22Rv1 (cell line): Measurements from ENCODE around the gene MSRB2.

Experiments used
- H3K27ac ChIP-seq: fragments of 450-650 bp; 2 replicates; pipeline ENCODE4 v1.5.1; 2017
- CTCF ChIP-seq: fragments of 450-650 bp; IDR thresholded peaks from 2 replicates; pipeline ENCODE4 v1.5.1; 2017; ENCODE audit warnings: mild to moderate bottlenecking
- ZFX ChIP-seq: fragments of 450-650 bp; IDR thresholded peaks from 2 replicates; pipeline ENCODE4 v1.6.1; 2017; ENCODE audit warnings: antibody characterized with exemption, borderline replicate concordance

The MSRB2 gene

GRCh38 chr10:23158370-23158769, 63.0 kb downstream of the MSRB2 start:
- no peak overlapping the region for H3K27ac ChIP-seq
- peak; percentile 85 for TF ChIP-seq CTCF
- no peak for TF ChIP-seq ZFX

- TF ChIP-seq ZFX (no peak), CTCF (no peak)
- H3K27ac ChIP-seq: no peak overlapping the region
Observed at GRCh38 chr10:23171232-23171876, 76.0 kb downstream of the MSRB2 start.
